Suprapubic skin (tissue), 2 donors: ENCODE results near the gene PHLDA1.

Experiments used
- EP300 ChIP-seq: sonication (generic); formaldehyde crosslinking; IDR thresholded peaks from one replicate; pipeline ENCODE4 v1.6.1; 2017; ENCODE audit warnings: antibody characterized with exemption
- POLR2A ChIP-seq, 2 donors: fragments of 450-650 bp; IDR thresholded peaks; one replicate each; pipeline ENCODE4 v1.6.1; 2017; ENCODE audit warnings: antibody characterized with exemption in 2 of 2, mild to moderate bottlenecking in 2 of 2, moderate library complexity in 2 of 2

DNA sequence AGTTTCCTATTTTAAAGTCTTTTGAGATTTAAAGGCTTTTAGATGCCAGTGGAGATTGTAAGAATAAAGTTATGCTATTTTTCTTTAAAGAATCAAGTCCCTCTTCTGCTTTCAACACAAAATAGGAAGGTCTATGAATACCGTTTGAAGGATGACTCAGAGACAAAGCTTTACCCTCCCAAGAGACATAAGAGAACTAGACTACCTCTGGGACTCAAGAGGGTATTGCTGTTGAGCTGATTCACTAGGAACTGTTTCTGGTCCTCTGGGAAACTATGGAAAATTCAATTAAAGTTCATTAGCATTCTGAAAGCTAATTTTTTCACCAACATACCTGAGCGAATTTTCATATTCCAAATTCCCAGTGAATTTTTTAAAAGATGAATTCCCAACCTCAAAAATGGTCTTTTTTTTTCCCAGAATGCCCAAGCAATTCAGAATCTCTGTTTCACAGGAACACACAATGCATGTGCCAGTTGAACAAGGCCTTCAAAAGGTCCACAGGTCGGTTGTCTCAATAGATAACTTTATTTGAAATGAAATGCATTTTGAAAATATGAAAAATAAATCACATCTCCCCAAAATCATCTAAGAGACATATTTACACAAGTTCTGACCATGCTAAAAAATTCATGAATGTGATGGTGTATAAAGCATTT is 6.5 kb downstream of the PHLDA1 start:
- TF ChIP-seq POLR2A (IDR thresholded peaks at IDR 0.05) (no peak), EP300 (no peak)
